GM12874 (cell line): ENCODE data around the gene WASF2.

Experiments
- CTCF ChIP-seq: IDR thresholded peaks from 2 replicates; pipeline ENCODE4 v1.5.1; 2011; ENCODE audit warnings: low read depth, mild to moderate bottlenecking, control low read depth, low read length, moderate library complexity; ENCODE audit not compliant: insufficient read depth

The WASF2 gene

DNA sequence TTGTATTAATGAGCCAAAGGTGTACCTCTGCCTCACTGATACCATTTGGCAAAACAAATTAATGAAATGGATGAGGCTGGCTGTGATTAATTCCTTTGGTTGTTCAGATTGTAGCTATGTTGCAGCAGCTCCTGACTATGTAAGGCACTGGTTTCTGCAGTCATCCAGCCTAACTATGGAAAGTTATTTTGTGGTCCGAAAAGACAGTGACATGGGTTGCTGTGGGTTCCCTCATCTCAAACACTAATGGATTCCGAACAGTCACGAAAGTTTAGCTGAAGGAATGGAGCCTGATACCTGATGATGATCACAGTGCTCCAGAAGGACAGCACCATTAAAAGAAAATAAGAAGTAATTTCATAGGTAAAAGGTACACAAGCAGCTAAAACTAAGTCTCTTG, 42.6 kb downstream of the WASF2 start:
- no peak for TF ChIP-seq CTCF

DNA sequence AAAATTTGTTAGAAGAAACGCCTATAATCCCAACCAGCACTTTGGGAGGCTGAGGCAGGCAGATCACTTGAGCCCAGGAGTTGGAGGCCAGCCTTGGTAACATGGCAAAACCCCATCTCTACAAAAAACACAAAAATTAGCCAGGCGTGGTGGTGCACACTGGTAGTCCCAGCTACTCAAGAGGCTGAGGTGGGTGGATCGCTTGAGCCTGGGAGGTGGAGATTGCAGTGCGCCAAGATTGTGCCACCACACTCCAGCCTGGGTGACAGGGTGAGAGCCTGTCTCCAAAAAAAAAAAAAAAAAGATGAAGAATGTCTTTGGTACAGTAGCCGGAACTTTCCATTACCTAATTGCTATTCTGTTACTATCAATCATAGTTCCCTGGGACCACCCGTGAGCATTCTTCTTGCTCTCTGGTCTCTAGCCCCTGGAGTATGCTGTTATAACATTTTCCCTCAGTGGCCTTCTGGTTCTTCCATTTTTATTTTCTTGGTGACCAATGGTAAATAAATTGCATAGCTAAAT, 43.4 kb downstream of the WASF2 start:
- no peak for TF ChIP-seq CTCF

DNA sequence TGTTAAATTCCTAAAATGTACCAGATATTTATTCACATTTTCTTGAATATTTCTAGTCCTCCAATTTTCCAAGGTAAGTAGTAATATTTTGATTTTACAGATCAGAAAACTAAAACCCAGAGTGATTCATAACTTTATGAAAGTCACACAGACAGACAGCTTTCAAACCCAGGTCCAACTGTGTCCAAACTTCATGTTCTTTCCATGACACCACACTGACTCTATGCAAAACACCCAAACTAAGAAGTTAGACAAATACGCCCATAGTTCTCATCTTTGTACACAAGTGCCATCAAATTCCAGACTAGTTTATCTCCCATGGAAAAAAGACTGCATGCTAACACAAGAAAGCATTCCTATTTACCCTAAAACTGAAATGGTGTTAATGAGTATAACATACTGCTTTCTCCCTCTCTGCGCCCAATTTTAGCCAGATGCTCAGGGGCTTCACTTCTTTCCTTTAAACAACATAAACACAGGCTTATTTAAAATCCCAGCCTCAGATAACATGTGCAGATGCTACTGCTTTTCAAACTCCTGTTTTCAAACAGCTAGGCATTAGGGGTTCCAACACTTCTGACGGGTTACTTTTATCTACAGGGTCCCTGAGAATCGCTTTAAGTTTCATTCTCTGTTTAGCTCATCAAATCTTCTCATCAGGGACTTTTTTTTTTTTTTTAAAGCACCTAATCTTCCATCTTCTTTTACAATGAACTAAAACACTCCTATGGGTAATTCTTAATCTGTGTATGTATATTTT, 44.6 kb downstream of the WASF2 start:
- TF ChIP-seq CTCF = no peak

DNA sequence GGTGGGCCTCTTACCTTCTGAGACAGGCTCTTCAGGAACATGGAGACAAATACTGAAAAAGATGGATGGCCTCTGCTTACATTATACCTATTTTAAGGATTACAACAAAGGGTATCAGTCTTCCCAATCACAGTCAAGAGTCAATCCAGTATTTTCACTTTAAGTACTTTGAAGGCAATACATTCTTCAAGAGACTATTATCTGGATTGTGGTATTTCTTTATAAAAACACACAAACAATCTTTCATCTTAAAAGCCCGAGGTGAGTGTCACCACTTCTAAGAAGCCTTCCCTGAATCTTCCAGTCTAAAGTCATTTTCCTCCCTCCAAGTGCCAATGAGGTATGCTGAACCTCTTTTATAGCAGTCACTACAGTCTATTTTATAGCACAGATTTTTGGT, 45.3 kb downstream of the WASF2 start:
- no peak for TF ChIP-seq CTCF

- TF ChIP-seq CTCF = no peak
These were observed 50.8 kb downstream of the WASF2 start for GRCh38 chr1:27439150-27439549.

DNA sequence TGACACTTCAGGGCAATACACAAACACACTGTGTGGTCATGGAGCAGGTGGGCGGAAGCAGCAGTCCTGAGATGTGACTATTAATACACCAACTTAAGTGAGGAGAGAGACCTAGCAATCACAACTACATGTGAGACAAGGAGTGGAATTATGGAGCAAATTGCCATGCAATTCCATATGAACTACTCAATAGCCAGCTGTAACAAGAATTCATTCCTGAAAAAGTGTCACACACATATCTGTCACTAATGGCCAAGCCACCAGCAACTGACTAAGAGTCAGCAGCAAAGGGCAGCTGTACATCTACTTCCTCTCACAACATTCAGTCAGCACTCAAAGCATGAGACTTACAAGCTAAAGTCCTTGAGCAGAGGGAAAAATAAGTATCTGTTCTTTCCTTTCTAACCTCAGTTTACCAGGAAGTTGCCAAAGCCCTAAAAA, 51.3 kb downstream of the WASF2 start:
- no peak for TF ChIP-seq CTCF

- TF ChIP-seq CTCF = no peak
These were observed 53.5 kb downstream of the WASF2 start for GRCh38 chr1:27436204-27437159.
